Uterus (tissue), 4 donors: ENCODE data around the gene STC2. TPM values are rescaled to one million over a fixed set of nuclear protein-coding genes. Genes with fewer than 3 reads are reported as not detected.

Experiments
- DNase-seq, 2 donors: peaks; one replicate each; pipeline ENCODE4 v3.0.0-alpha.2; 2019 to 2020
- H3K27ac ChIP-seq, 2 donors: fragments of 200-600 bp; sonication (generic); 1 replicate in 1 of 2; 2 replicates in 1 of 2; pipeline ENCODE4 v1.5.1; 2016 to 2018
- H3K27me3 ChIP-seq, 2 donors: fragments of 200-600 bp; sonication (generic); one replicate each; pipeline ENCODE4 v1.5.1; 2018 to 2019; ENCODE audit warnings: control low read depth in 1 of 2
- H3K36me3 ChIP-seq, 2 donors: fragments of 200-600 bp; sonication (generic); one replicate each; pipeline ENCODE4 v1.5.1; 2019; ENCODE audit warnings: control low read depth in 1 of 2
- H3K4me1 ChIP-seq, 2 donors: fragments of 200-600 bp; sonication (generic); one replicate each; pipeline ENCODE4 v1.5.1; 2018 to 2019; ENCODE audit warnings: control low read depth in 1 of 2
- H3K4me3 ChIP-seq, 2 donors: fragments of 200-600 bp; sonication (generic); 1 replicate in 1 of 2; 2 replicates in 1 of 2; pipeline ENCODE4 v1.5.1; 2018 to 2019; ENCODE audit warnings: mild to moderate bottlenecking in 1 of 2
- H3K9me3 ChIP-seq, 2 donors: fragments of 200-600 bp; sonication (generic); one replicate each; pipeline ENCODE4 v1.5.1; 2019; ENCODE audit warnings: control low read depth in 1 of 2
- CTCF ChIP-seq, 4 experiments: fragments of 200-600 bp in 2 of 4; fragments of 450-650 bp in 2 of 4; sonication (generic) in 2 of 4; IDR thresholded peaks; one replicate each; pipeline ENCODE4 v1.5.1; 2016 to 2019; ENCODE audit warnings: antibody characterized with exemption in 4 of 4, mild to moderate bottlenecking in 2 of 4, moderate library complexity in 1 of 4
- POLR2A ChIP-seq, 2 donors: fragments of 450-650 bp; IDR thresholded peaks; one replicate each; pipeline ENCODE4 v1.6.1; 2016; ENCODE audit warnings: antibody characterized with exemption in 2 of 2, mild to moderate bottlenecking in 1 of 2, moderate library complexity in 1 of 2
- intact Hi-C: fragments of 100-400 bp; cut with DNase I; formaldehyde crosslinking; loops from one replicate; pipeline ENCODE4 v1.15.1; 2023; ENCODE audit warnings: low total_unique reads
- total RNA-seq, 4 donors: library from RNA; depleted of rRNA in 3 of 4; stranded (reverse); fragments of >200 nt in 3 of 4; gene quantifications; one replicate each; pipeline versions ENCODE4 v1.1.0 to v1.2.4, GENCODE V29; 2014 to 2023
- donor health status: DM: yes; HTN: yes; CAD: no.

Gene STC2
- total RNA-seq, 4 donors from 2014 or later: 0.26 to 3.4 (median 1.5) TPM; not detected in 1

DNA sequence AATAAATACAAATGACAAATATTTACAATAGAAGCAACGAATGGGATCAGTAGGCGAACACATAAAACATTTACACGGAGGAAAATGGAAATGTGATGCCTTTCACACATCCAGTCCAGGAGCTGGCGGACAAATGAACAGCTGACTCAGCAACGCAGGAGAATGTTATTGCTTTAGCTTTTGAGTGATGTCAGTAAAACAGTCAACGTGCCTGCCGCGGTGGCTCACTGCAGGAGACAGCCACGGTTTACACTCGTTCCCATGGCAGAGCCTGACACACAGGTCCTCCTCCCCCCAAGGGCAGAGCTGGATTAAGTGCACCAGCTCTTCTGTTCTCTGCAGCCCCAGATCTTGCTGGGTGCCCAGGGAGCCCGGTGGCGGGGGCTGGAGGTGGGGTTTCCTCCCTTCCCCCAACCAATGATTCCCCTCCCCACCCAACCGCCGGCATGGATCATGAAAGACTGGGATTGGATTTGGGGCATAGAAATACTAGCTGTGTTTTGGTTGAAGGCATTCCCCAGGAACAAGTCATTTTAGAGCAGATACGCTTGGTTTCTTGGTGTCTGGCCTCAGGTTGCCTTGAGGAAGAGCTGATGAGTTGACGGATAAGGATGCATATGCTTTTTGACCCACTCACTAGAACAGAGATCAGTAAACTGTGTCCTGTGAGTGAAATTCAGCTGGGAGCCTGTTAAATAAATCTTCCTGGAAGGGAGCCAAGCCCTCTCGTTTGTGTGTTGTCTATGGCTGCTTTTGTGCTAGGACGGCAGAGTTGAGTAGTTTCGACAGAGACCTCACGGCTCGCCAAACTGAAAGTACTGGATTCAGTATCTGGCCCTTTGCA, 12.5 kb downstream of the STC2 start:
- TF ChIP-seq CTCF (IDR thresholded peaks at IDR 0.05): no peak
- no peak for TF ChIP-seq POLR2A (IDR thresholded peaks at IDR 0.05)
- intact Hi-C loops: no loop called here

GRCh38 chr5:173314166-173314952, 13.9 kb downstream of the STC2 start:
- DNase-seq: no peak
- no peak for TF ChIP-seq CTCF (IDR thresholded peaks at IDR 0.05)
- TF ChIP-seq POLR2A (IDR thresholded peaks at IDR 0.05): no peak
- Histone ChIP-seq H3K9me3 (no peaks in the 10 kb centered on the region), H3K27me3 (no peaks in the 10 kb centered on the region), H3K4me3 (no peak overlapping the region), H3K36me3 (no peaks in the 10 kb centered on the region), H3K27ac (no peak overlapping the region), H3K4me1 (peaks cover 0 to 13% of the 10 kb centered on the region in 2 donors)
- intact Hi-C loops: no loop called here

More for the DNA sequence above, 12.5 kb downstream of the STC2 start:
- H3K4me3 ChIP-seq: no peak overlapping the region
- no peaks in the 10 kb centered on the region for H3K9me3 ChIP-seq
- H3K36me3 ChIP-seq: no peaks in the 10 kb centered on the region
- H3K27ac ChIP-seq: no peak overlapping the region
- peaks cover 0 to 8% of the 10 kb centered on the region in 2 donors for H3K4me1 ChIP-seq
- H3K27me3 ChIP-seq: no peaks in the 10 kb centered on the region
- DNase-seq: peak; percentile 41 to 46

DNA sequence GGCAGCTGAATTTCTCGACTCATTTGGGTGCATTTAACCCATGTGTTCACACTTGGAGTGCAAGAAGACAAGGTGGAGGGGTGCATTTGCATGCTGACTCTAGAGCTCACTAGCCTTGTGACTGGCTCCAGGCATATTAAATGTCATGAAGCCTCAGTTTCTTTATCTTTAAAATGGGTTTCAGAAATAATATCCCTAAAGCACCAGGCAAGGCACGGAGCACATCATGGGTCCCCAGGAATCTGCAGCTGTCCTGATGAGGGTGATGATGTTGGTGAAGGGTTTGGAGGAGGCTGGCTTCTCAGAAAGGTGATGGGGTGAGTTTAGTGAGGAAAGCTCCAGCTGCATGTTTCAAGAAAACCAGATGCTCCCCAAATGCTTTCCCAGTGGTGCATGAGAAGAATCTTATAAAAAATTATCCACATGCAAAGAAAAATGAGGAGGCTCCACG, 14.8 kb downstream of the STC2 start:
- Histone ChIP-seq H3K36me3 (no peaks in the 10 kb centered on the region), H3K27me3 (no peaks in the 10 kb centered on the region), H3K4me3 (no peak overlapping the region), H3K9me3 (no peaks in the 10 kb centered on the region), H3K27ac (no peak overlapping the region), H3K4me1 (peaks cover 0 to 13% of the 10 kb centered on the region in 2 donors)
- intact Hi-C loops: no loop called here
- no peak for TF ChIP-seq CTCF (IDR thresholded peaks at IDR 0.05)
- TF ChIP-seq POLR2A (IDR thresholded peaks at IDR 0.05): no peak
- DNase-seq: no peak

DNA sequence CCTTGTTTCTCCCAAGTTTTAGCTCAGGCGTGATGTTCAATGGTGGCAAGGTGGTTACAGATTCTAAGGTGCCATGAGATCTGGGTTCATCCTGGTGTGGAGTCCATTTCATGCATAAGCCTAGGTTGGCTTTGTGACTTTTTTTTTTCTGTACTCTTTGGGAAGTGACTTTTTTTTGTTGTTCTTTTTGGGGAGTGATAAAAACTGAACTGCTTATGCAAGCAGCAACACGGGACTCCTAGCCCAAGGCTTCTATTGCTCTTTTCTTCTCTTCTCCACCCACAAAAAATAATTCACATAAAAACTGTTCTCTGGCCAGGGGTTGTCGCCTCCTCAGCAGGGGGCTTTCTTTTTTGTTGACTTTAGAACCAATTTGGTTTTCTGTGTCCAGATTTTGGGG, 15.4 kb downstream of the STC2 start:
- Histone ChIP-seq H3K4me3 (no peak overlapping the region), H3K9me3 (no peaks in the 10 kb centered on the region), H3K27me3 (no peaks in the 10 kb centered on the region), H3K36me3 (no peaks in the 10 kb centered on the region), H3K27ac (no peak overlapping the region), H3K4me1 (peaks cover 0 to 13% of the 10 kb centered on the region in 2 donors)
- intact Hi-C loops: no loop called here
- TF ChIP-seq CTCF (IDR thresholded peaks at IDR 0.05): no peak
- TF ChIP-seq POLR2A (IDR thresholded peaks at IDR 0.05): no peak
- DNase-seq: no peak
